T1000 (cell line): ENCODE data around the gene MINK1.
"Not testable (repeated sequence)": the region's sequence is repeated elsewhere in the genome, so short reads cannot be mapped to it uniquely, and the experiment has no call there.

Experiments
- DNase-seq: peaks from one replicate; lab custom pipeline; 2025; ENCODE audit warnings: mixed read lengths; lab: John Stamatoyannopoulos, UW

Gene MINK1

DNA sequence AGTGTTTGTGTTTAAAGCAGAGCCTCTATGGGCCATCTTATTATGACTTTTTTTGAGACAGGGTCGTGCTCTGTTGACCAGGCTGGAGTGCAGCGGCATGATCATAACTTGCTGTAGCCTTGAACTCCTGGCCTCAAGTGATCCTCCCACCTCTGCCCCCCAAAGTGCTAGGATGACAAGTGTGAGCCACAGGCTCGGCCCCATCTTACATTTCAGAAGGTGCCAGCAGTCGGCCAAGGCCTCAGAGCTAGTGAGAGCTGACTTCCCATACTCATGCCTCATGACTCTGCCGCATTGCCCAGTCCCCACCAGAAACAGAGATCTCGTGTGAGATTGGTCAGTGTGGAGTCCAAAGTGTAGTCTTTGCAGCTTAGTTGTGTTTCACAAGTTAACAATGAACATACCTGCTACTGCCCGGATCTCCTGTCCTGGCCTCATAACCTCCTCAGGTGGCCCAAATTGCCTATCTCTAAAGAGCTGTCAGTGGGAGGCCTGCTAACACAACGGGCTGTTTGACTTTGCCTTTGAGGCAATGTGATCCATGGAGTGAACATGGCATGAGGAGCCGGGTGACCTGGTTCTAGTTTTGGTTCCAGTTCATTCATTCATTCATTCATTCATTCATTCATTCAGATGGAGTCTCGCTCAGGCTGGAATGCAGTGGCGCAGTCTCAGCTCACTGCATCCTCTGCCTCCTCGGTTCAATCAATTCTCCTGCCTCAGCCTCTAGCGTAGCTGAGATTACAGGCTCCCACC, 13.7 kb downstream of the MINK1 start:
- DNase-seq: no peak

- DNase-seq: no peak
These were observed 15.9 kb downstream of the MINK1 start for GRCh38 chr17:4849011-4849536.

DNA sequence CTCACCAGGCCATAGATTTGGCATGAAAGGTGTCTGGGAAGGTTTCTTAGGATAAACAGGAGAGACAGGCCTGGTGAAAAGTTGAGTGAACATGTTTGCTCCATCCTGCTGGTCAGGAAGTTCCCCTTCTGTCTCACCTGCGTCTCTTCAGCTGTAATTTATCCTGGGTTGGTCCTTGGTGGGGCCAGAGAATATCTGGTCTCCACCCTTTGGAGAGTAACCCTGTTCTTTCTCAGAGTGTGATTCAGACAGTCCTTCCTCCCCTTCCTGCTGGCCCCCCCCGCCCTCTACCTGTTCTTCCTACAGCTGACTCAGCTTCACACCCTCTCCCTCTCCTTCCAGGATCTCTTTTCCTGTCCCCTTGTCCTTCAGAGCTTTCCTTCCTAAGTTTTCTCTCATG, 17.1 kb downstream of the MINK1 start:
- no peak for DNase-seq

DNA sequence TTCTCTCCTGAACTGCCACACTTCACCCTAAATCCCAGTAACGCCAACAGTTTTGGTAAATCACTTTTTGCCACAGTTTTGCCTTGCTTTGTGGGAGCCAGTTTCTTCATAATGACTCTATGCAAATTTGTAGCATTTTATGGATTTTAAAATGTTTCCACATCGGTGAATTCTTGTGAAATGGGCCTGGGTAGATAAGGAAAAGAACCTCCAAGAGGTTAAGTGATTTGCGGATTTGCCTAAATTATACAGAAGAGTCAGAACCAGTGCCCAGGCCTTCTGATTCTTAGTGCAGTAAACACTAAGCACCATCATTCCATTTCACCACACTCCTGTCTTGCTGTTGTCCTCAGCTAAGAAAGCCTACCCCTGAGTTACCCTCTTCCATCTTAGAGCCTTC, 17.9 kb downstream of the MINK1 start:
- no peak for DNase-seq

GRCh38 chr17:4852567-4853207, 19.5 kb downstream of the MINK1 start:
- DNase-seq: no peak

DNA sequence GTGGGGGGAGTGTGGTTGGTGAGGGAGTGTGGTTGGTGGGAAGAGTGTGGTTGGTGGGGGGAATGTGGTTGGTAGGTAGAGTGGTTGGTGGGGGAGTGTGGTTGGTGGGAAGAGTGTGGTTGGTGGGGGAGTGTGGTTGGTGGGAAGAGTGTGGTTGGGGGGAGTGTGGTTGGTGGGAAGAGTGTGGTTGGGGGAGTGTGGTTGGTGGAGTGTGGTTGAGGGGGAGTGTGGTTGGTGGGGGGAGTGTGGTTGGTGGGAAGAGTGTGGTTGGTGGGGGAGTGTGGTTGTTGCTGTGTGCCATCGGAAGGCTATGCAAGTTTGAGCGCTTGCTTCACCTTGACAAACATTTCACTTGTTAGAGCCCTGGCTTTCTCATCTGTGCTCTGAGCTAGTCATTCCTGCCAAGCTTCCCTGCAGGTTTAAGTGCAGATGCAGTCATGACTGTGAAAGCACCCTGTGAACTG, 20.1 kb downstream of the MINK1 start:
- no peak for DNase-seq

DNA sequence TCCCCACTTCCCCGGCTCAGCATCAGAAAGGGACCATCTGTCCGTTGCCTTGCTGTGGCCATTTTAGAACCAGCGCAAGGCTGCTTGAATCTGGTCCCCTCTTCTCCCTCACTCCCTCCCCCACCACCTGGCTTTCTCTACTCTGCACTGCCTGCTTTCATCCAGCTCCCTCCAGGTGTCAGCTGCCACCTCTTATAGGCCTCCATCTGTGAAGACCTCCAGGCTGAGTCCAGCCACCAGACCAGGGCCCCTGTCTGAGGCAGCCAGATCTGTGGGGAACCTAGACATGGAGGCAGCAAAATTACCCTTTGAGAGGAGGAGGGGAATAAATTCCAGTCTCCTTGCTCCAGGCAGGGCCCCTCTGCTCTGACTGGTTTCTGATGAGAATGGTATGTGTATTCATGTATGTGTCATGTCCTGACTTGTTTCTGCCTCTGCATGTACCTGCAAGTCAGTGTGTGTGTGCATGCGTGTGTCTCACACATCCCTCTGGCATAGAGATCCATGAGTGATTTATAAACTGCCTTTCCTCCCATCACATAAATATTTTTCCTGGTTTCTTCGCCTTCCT, 21.1 kb downstream of the MINK1 start:
- no peak for DNase-seq

DNA sequence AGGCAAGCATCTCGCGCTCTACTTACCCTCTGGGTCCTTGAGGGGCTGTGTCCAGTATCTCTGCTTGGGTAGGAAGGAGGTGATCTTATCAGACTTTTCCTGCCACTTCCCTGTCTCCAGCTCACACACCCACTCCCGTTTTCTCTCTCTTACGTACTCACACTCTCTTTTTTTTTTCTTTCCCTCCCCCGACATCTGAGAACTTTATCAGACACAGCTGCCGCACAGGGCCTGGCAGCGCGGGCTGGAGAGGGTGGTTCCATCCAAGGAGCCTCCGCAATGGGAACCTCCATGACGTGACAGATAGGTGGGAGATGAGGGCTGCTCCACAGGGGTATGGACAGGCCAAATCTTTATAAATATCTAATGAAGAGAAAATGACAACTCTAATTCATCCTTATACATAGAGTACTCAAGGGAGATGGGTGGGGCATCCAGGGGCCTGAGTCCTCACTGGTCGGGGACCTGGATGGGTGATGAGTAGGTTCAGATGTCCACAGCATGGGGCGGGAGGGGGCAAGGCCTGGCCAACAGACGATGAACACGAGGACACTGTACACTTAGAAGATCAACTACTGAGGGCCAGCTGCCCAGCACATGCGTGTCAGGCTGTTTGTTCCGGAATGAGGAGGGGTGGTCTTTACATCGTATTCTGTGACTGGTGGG, 23.3 kb downstream of the MINK1 start:
- no peak for DNase-seq

GRCh38 chr17:4856937-4857314, 23.8 kb downstream of the MINK1 start:
- no peak for DNase-seq

DNA sequence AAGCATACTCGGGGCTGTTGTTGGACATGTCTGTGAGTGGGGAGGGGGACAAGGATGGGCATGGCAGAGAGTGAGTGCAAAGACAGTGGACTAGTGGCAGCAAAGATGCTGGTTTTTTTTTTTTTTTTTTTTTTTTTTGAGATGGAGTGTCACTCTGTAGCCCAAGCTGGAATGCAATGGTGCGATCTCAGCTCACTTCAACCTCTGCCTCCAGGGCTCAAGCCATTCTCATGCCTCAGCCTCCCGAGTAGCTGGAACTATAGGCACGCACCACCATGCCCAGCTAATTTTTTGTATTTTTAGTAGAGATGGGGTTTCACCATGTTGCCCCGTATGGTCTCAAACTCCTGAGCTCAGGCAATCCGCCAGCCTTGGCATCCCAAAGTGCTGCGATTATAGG, 24.2 kb downstream of the MINK1 start:
- not testable (repeated sequence) for DNase-seq

DNA sequence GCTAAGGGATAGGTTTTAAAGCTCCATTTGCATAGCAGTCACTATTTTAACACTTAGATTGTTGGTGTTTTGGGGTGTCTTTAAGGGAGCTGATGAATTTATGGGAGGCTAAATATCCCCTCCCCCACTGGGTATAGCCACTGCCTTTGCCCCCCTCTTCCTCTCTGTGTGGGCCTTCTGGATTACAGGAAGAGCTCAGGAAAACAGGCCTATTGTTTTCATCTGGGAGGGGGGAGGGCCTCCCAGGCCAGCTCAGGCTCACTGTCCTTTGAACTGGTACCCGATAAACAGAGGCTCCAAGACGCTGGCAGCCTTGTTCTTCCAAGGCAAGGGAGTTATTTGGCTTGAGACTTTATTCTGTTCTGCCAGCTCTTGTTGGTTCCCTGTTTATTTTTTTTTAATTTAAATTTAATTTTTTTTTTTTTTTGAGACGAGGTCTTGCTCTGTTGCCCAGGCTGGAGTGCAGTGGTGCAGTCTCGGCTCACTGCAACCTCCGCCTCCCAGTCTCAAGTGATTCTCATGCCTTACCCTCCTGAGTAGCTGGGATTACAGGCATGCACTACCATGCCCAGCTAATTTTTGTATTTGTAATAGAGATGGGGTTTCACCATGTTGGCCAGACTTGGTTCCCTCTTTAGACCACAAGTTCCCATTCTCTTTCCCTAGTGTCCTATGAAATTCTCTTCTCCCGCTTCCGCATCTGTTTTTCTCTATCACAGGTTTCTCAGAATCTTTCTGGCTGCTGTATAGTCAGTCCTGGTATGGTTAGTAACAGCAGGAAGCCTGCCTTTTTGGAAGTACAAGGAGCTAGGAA, 25.1 kb downstream of the MINK1 start:
- DNase-seq: no peak

- DNase-seq: no peak
These were observed 25.7 kb downstream of the MINK1 start for GRCh38 chr17:4858882-4859260.

GRCh38 chr17:4859816-4860625, 26.9 kb downstream of the MINK1 start:
- no peak for DNase-seq

DNA sequence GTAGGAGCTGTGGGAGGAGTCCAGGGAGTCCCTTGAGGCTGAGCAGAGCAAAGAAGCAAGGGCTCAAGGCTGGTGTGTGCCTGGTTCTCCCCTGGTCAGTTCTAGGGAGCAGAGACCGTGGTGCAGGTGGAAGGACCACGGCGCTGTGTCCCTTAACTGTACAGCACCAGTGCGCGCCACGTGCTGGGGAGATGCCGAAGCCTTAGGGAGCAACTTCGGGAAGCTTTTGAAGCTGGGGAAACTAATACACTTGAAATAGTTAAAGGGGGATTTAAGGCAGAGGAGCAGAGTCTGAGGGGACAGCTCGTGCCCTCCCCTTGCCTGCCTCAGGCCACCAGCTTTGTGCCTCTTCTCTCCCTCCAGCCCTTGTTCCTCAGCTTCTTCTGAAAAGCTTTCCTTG, 27.5 kb downstream of the MINK1 start:
- no peak for DNase-seq

GRCh38 chr17:4861052-4861451, 27.9 kb downstream of the MINK1 start:
- no peak for DNase-seq

- no peak for DNase-seq
These were observed 29.6 kb downstream of the MINK1 start for GRCh38 chr17:4862720-4863119.

- DNase-seq: no peak
These were observed 30.2 kb downstream of the MINK1 start for GRCh38 chr17:4863321-4863720.

DNA sequence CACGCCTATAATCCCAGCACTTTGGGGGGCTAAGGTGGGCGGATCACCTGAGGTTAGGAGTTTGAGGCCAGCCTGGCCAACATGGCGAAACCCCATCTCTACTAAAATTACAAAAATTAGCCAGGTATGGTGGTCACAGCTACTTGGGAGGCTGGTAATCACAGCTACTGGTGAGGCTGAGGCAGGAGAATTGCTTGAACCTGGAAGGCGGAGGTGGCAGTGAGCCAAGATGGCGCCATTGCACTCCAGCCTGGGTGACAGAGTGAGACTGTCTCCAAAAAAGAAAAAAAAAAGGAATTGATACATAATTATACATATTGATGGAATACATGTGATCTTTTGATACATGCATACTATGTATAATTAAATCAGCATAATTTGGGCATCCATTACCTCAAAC, 34.4 kb downstream of the MINK1 start:
- DNase-seq: not testable (repeated sequence)

GRCh38 chr17:4869058-4869998, 36.2 kb downstream of the MINK1 start:
- DNase-seq: not testable (repeated sequence)

DNA sequence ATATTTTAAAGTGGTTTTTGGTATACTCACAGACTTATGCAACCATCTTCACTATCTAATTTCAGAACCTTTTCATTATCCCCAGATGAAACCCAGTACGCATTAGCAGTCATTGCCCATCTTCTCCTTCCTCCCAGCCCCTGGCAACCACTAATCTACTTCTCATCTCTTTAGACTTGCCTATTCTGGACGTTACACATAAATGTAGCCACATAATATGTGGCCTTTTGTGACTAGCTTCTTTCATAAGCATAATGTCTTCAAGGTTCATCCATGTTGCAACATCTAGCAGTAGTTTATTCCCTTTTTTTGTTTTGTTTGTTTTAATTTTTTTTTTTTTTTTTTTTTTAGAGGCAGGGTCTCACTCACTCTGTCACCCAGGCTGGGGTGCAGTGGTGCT, 37.7 kb downstream of the MINK1 start:
- DNase-seq: no peak
